HepG2 (cell line): ENCODE data around the gene OGT. TPM values are rescaled to one million over a fixed set of nuclear protein-coding genes. Genes with fewer than 3 reads are reported as not detected.

Experiments used
- CEBPB ChIP-seq: IDR thresholded peaks from 2 replicates; pipeline ENCODE4 v1.6.1; 2011; ENCODE audit warnings: low read depth, low read length, improper control_type of control experiment, borderline replicate concordance
- CHD2 ChIP-seq: IDR thresholded peaks from 2 replicates; pipeline ENCODE4 v1.6.1; 2011; ENCODE audit warnings: low read depth, low read length, improper control_type of control experiment
- GABPB1 ChIP-seq: IDR thresholded peaks from 2 replicates; pipeline ENCODE4 v1.6.1; 2016; ENCODE audit warnings: mild to moderate bottlenecking, missing genetic modification reagents, moderate library complexity, missing compliant biosample characterization
- GZF1 ChIP-seq: sonication (generic); formaldehyde crosslinking; IDR thresholded peaks from 2 replicates; pipeline ENCODE4 v1.5.1; 2020; ENCODE audit warnings: mild to moderate bottlenecking, missing genetic modification reagents
- RELA ChIP-seq: sonication (generic); formaldehyde crosslinking; IDR thresholded peaks from 2 replicates; pipeline ENCODE4 v1.4.0; 2020; ENCODE audit warnings: missing genetic modification reagents
- ZBTB10 ChIP-seq: sonication (generic); formaldehyde crosslinking; IDR thresholded peaks from 2 replicates; pipeline ENCODE4 v1.4.0; 2020; ENCODE audit warnings: missing genetic modification reagents, borderline replicate concordance
- ZEB1 ChIP-seq: IDR thresholded peaks from 2 replicates; pipeline ENCODE4 v1.6.1; 2012; ENCODE audit warnings: mild to moderate bottlenecking, low read depth, inconsistent platforms; ENCODE audit not compliant: insufficient replicate concordance
- ZNF180 ChIP-seq: sonication (generic); formaldehyde crosslinking; IDR thresholded peaks from 2 replicates; pipeline ENCODE4 v1.4.0; 2020; ENCODE audit warnings: low read depth, missing genetic modification reagents, borderline replicate concordance
- ZNF343 ChIP-seq: sonication (generic); formaldehyde crosslinking; IDR thresholded peaks from 2 replicates; pipeline ENCODE4 v1.4.0; 2020; ENCODE audit warnings: mild to moderate bottlenecking, missing genetic modification reagents
- ZNF704 ChIP-seq: sonication (generic); formaldehyde crosslinking; IDR thresholded peaks from 2 replicates; pipeline ENCODE4 v1.8.1; 2023; ENCODE audit warnings: mild to moderate bottlenecking, inconsistent platforms, moderate library complexity, missing genetic modification reagents, borderline replicate concordance
- polyA plus RNA-seq, 8 experiments: library from polyadenylated mRNA; depleted of rRNA in 3 of 8; stranded (reverse) in 7 of 8; unstranded in 1 of 8; fragments of >200 nt; fragmentation: Illumina TruSeq in 4 of 8; extraction: Trizol in 4 of 8; gene quantifications; 2 replicates each; pipeline versions ENCODE4 v1.2.1 to v1.2.3, GENCODE V29; 2011 to 2016; ENCODE audit warnings: low read depth in 4 of 8, missing spikeins in 1 of 8, mixed read lengths in 1 of 8; ENCODE audit not compliant: insufficient read depth in 1 of 8
- total RNA-seq, 5 experiments: library from RNA; depleted of rRNA; stranded (reverse); fragments of >200 nt; fragmentation: Illumina TruSeq; extraction: Trizol; gene quantifications; 2 replicates each; pipeline ENCODE4 v1.2.3, GENCODE V29; 2016; ENCODE audit warnings: low read depth in 1 of 5

The OGT gene
- total and polyA plus RNA-seq, 2 of the 13 experiments (the other 11 are each of a cell fraction or from before 2014, with no cell fraction given), result 71.7 to 463 TPM

- TF ChIP-seq GZF1 (CRISPR knock-in tag), result no peak
- no peak for TF ChIP-seq ZNF343 (CRISPR knock-in tag)
- TF ChIP-seq CEBPB, result peak; percentile 67; the same call in 1 of the 2 replicates
- no peak for TF ChIP-seq ZNF180 (CRISPR knock-in tag)
- TF ChIP-seq ZNF704 (CRISPR knock-in tag), result no peak
- peak; percentile 89 for TF ChIP-seq CHD2
- TF ChIP-seq GABPB1 (CRISPR knock-in tag), result peak; percentile 82
- peak; percentile 53 for TF ChIP-seq ZEB1
- peak; percentile 40; the same call in 1 of the 2 replicates for TF ChIP-seq ZBTB10 (CRISPR knock-in tag)
- TF ChIP-seq RELA (CRISPR knock-in tag), result no peak
Measured at GRCh38 chrX:71532753-71533425, at the start of gene OGT (continued).
